GM12878 (cell line): Measurements from ENCODE around the gene APH1B.

ENCODE experiments used
- ATF2 ChIP-seq: IDR thresholded peaks from 2 replicates; pipeline ENCODE4 v1.6.1; 2012; ENCODE audit warnings: low read length, inconsistent platforms
- BCLAF1 ChIP-seq: fragments of 450-650 bp; IDR thresholded peaks from 2 replicates; pipeline ENCODE4 v1.6.1; 2017; ENCODE audit warnings: antibody characterized with exemption, mild to moderate bottlenecking, moderate library complexity
- CEBPB ChIP-seq, 2 experiments: fragments of 150-350 bp in 1 of 2; IDR thresholded peaks; 2 replicates each; pipeline ENCODE4 v1.6.1; 2012 to 2014; ENCODE audit warnings: low read depth in 2 of 2, low read length in 2 of 2, borderline replicate concordance in 1 of 2, inconsistent platforms in 1 of 2
- EGR1 ChIP-seq, 2 experiments: IDR thresholded peaks; 1 replicate in 1 of 2; 2 replicates in 1 of 2; pipeline ENCODE4 v1.6.1; 2011 to 2012; ENCODE audit warnings: low read depth in 2 of 2, low read length in 2 of 2, borderline replicate concordance in 1 of 2, mild to moderate bottlenecking in 1 of 2, moderate library complexity in 1 of 2
- FOS ChIP-seq: IDR thresholded peaks from 3 replicates; pipeline ENCODE4 v1.6.1; 2011; ENCODE audit warnings: borderline replicate concordance; ENCODE audit not compliant: insufficient read length; ENCODE audit errors: extremely low read depth
- NRF1 ChIP-seq: conservative IDR thresholded peaks from 2 replicates; pipeline ENCODE4 v1.6.1; 2011; ENCODE audit warnings: mild to moderate bottlenecking, low read depth, low read length, improper control_type of control experiment
- POLR2A ChIP-seq: IDR thresholded peaks from 2 replicates; pipeline ENCODE4 v1.6.1; 2011; ENCODE audit warnings: low read depth, mild to moderate bottlenecking, low read length
- POU2F2 ChIP-seq: IDR thresholded peaks from 3 replicates; pipeline ENCODE4 v1.6.1; 2011; ENCODE audit warnings: low read depth, mild to moderate bottlenecking, low read length, borderline replicate concordance
- SMC3 ChIP-seq: IDR thresholded peaks from 2 replicates; pipeline ENCODE4 v1.6.1; 2011; ENCODE audit warnings: low read length, improper control_type of control experiment, borderline replicate concordance
- SREBF2 ChIP-seq: IDR thresholded peaks from 2 replicates; pipeline ENCODE4 v1.6.1; 2012; ENCODE audit warnings: mild to moderate bottlenecking, low read length
- TAF1 ChIP-seq: IDR thresholded peaks from 2 replicates; pipeline ENCODE4 v1.6.1; 2011; ENCODE audit warnings: mild to moderate bottlenecking, low read depth, low read length, borderline replicate concordance
- ZBTB33 ChIP-seq: fragments of 450-650 bp; IDR thresholded peaks from 2 replicates; pipeline ENCODE4 v1.6.1; 2017; ENCODE audit warnings: mild to moderate bottlenecking
- ZNF274 ChIP-seq: IDR thresholded peaks from one replicate; pipeline ENCODE4 v1.8.0; 2011; ENCODE audit not compliant: insufficient read length, insufficient read depth

GRCh38 chr15:63241316-63241715 lies 36.1 kb upstream of the APH1B start:
- no peak for TF ChIP-seq TAF1
- no peak for TF ChIP-seq ZNF274
- no peak for TF ChIP-seq CEBPB (IDR thresholded peaks at IDR 0.05; ENCODE audit: borderline replicate concordance in 1 of 2, low read depth in 2 of 2, low read length in 2 of 2)
- TF ChIP-seq EGR1 (IDR thresholded peaks at IDR 0.05; ENCODE audit: borderline replicate concordance in 1 of 2, low read depth in 2 of 2, low read length in 2 of 2), result no peak
- TF ChIP-seq POLR2A, result no peak
- no peak for TF ChIP-seq SMC3
- TF ChIP-seq POU2F2, result no peak
- no peak for TF ChIP-seq NRF1
- TF ChIP-seq SREBF2, result no peak
- TF ChIP-seq FOS, result no peak
- no peak for TF ChIP-seq ZBTB33
- no peak for TF ChIP-seq ATF2
- TF ChIP-seq BCLAF1, result no peak
